Caco-2 (cell line): Measurements from ENCODE around the gene RBFA. TPM values are rescaled to one million over a fixed set of nuclear protein-coding genes. Genes with fewer than 3 reads are reported as not detected.
"Not testable (repeated sequence)": the region's sequence is repeated elsewhere in the genome, so short reads cannot be mapped to it uniquely, and the experiment has no call there.

ENCODE experiments used
- BruUV-seq: library from RNA; stranded (reverse); fragments of 400-500 nt; replicated peaks from 2 replicates; lab custom pipeline; 2021; lab: Mats Ljungman, UMichigan
- CTCF ChIA-PET: fragments of 300-600 bp; sonication (Branson Sonifier 250); formaldehyde crosslinking; loops from one replicate; lab custom pipeline; 2022; ENCODE audit warnings: antibody characterized with exemption; lab: Charles Lee
- POLR2A ChIA-PET: fragments of 300-600 bp; sonication (Branson Sonifier 250); formaldehyde crosslinking; loops from one replicate; lab custom pipeline; 2022; ENCODE audit warnings: antibody characterized with exemption; lab: Charles Lee
- DNase-seq, 2 experiments: peaks; one replicate each; pipeline versions ENCODE4 v3.0.0 to v3.0.0-alpha.2; 2020 to 2022
- H3K27me3 ChIP-seq: replicated peaks from 2 replicates; pipeline ENCODE4 v1.6.0; 2011; ENCODE audit warnings: low read length; ENCODE audit not compliant: control insufficient read depth, insufficient read depth
- H3K36me3 ChIP-seq: 2 replicates; pipeline ENCODE4 v1.5.1; 2011; ENCODE audit warnings: low read length; ENCODE audit not compliant: control insufficient read depth, insufficient read depth
- H3K4me1 ChIP-seq: fragments of 250-450 bp; sonication (Bioruptor Pico); 2 replicates; pipeline ENCODE4 v1.5.1; 2020; ENCODE audit warnings: mild to moderate bottlenecking
- H3K4me3 ChIP-seq: 2 replicates; pipeline ENCODE4 v1.5.1; 2011; ENCODE audit warnings: low read depth, mild to moderate bottlenecking, control low read depth, low read length
- H3K9me3 ChIP-seq: fragments of 250-450 bp; sonication (Bioruptor Pico); 2 replicates; pipeline ENCODE4 v1.5.1; 2020; ENCODE audit warnings: mild to moderate bottlenecking, moderate library complexity
- H3K27ac Mint-ChIP-seq: one replicate; pipeline ENCODE4 v1.8.0; 2022; ENCODE audit warnings: mixed read lengths; ENCODE audit not compliant: unreplicated experiment
- H3K27me3 Mint-ChIP-seq: one replicate; pipeline ENCODE4 v1.8.0; 2022; ENCODE audit warnings: mixed read lengths; ENCODE audit not compliant: insufficient read depth, unreplicated experiment
- H3K36me3 Mint-ChIP-seq: one replicate; pipeline ENCODE4 v1.8.0; 2022; ENCODE audit warnings: mild to moderate bottlenecking, mixed read lengths; ENCODE audit not compliant: insufficient read depth, unreplicated experiment
- H3K4me1 Mint-ChIP-seq: one replicate; pipeline ENCODE4 v1.8.0; 2022; ENCODE audit warnings: low read depth, mixed read lengths; ENCODE audit not compliant: unreplicated experiment
- H3K4me3 Mint-ChIP-seq: one replicate; pipeline ENCODE4 v1.8.0; 2022; ENCODE audit warnings: mild to moderate bottlenecking, moderate library complexity, mixed read lengths; ENCODE audit not compliant: unreplicated experiment
- H3K9me3 Mint-ChIP-seq: one replicate; pipeline ENCODE4 v1.8.0; 2022; ENCODE audit warnings: mixed read lengths; ENCODE audit not compliant: unreplicated experiment
- CTCF ChIP-seq, 2 experiments: fragments of 200-600 bp in 1 of 2; IDR thresholded peaks; 1 replicate in 1 of 2; 2 replicates in 1 of 2; pipeline versions ENCODE4 v1.5.1 to v1.8.0; 2011 to 2022; ENCODE audit warnings: antibody characterized with exemption in 1 of 2, control low read depth in 1 of 2, inconsistent platforms in 1 of 2, low read depth in 1 of 2, low read length in 1 of 2, mild to moderate bottlenecking in 1 of 2, moderate library complexity in 1 of 2; ENCODE audit not compliant: insufficient read depth in 1 of 2, severe bottlenecking in 1 of 2, unreplicated experiment in 1 of 2
- intact Hi-C: fragments of 100-400 bp; cut with micrococcal nuclease; formaldehyde crosslinking; loops from one replicate; pipeline ENCODE4 v1.10.0; 2022; ENCODE audit not compliant: unreplicated experiment
- total RNA-seq: library from RNA; stranded (reverse); gene quantifications from 2 replicates; pipeline ENCODE4 v1.2.3, GENCODE V29; 2022

Gene RBFA
- total RNA-seq, 1 experiment from 2014 or later = 19.2 TPM

DNA sequence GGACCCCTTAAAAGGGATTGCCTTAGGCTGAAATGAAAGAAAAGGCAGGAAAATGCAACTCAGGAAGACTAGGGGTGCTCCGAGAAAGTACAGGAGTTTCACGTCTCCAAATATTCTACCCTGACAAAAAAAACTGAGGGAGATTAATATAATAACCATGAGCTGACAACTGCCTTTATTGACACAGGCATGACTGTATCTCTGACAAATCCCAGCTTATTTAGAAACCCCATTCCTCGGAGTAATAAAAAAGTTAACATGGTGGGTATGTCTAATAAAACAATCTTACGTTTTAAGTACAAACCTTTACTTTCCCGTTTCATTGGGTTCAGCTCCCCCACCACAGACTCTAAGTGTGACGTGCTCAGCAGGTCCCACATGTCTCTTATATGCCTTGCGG, 7.9 kb upstream of the RBFA start:
- intact Hi-C loops = no loop called here

GRCh38 chr18:80027719-80028118, 6.5 kb upstream of the RBFA start:
- CTCF ChIA-PET, H3K4me1 Mint-ChIP-seq, H3K36me3 Mint-ChIP-seq, DNase-seq, H3K9me3 ChIP-seq, H3K9me3 Mint-ChIP-seq, H3K36me3 ChIP-seq, H3K27me3 Mint-ChIP-seq, H3K4me3 ChIP-seq, intact Hi-C loops, H3K27me3 ChIP-seq, H3K4me3 Mint-ChIP-seq, BruUV-seq, H3K4me1 ChIP-seq, POLR2A ChIA-PET, H3K27ac Mint-ChIP-seq: not testable (repeated sequence)

More for the DNA sequence above, 7.9 kb upstream of the RBFA start:
- POLR2A ChIA-PET = no interaction called here
- H3K27ac Mint-ChIP-seq = no peak overlapping the region
- Histone ChIP-seq H3K4me3 (no peak overlapping the region), H3K9me3 (no peaks in the 10 kb centered on the region), H3K27me3 (no peaks in the 10 kb centered on the region), H3K36me3 (no peaks in the 10 kb centered on the region), H3K4me1 (no peaks in the 10 kb centered on the region)
- no peak overlapping the region for H3K4me3 Mint-ChIP-seq
- CTCF ChIA-PET = no interaction called here
- H3K9me3 Mint-ChIP-seq = no peaks in the 10 kb centered on the region
- no peaks in the 10 kb centered on the region for H3K4me1 Mint-ChIP-seq
- H3K27me3 Mint-ChIP-seq = no peaks in the 10 kb centered on the region
- no peak for DNase-seq
- H3K36me3 Mint-ChIP-seq = no peaks in the 10 kb centered on the region
- no TSS peak for BruUV-seq
- no peak for TF ChIP-seq CTCF (IDR thresholded peaks at IDR 0.05; ENCODE audit: insufficient read depth in 1 of 2, low read depth in 1 of 2, low read length in 1 of 2, severe bottlenecking in 1 of 2, unreplicated experiment in 1 of 2)

DNA sequence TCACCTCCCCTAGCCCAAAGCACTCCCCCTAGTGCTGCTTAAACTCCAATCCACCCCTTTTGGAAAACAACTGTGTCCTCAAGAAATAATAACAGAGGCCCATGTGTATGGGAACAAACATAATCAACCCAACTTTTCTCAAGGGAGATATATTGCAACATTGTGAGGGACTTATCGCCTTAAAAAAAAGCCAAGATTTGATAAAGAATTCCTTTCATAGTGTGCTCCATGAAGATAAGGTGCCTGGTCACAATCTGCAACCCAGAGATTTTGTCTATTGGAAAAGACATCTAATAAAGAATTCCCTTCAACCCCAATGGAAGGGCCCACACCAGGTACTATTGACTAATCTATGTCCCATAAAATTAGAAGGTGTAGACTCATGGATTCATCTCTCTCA, 4.5 kb upstream of the RBFA start:
- no TSS peak for BruUV-seq
- ChIA-PET CTCF (no interaction called here), POLR2A (no interaction called here)
- DNase-seq = no peak
- Mint-ChIP-seq H3K9me3 (no peaks in the 10 kb centered on the region), H3K4me3 (no peak overlapping the region), H3K4me1 (peaks cover 6% of the 10 kb centered on the region), H3K27ac (no peak overlapping the region), H3K27me3 (no peaks in the 10 kb centered on the region), H3K36me3 (no peaks in the 10 kb centered on the region)
- no peaks in the 10 kb centered on the region for H3K9me3 ChIP-seq
- H3K36me3 ChIP-seq = no peaks in the 10 kb centered on the region
- intact Hi-C loops = loop anchor here (5.0 to 10.0 kb wide), 3 partner anchors 78 to 352 kb away; partner anchors contain the start of genes ADNP2 and CTDP1
- H3K4me1 ChIP-seq = no peaks in the 10 kb centered on the region
- H3K4me3 ChIP-seq = no peak overlapping the region
- no peak for TF ChIP-seq CTCF (IDR thresholded peaks at IDR 0.05; ENCODE audit: insufficient read depth in 1 of 2, low read depth in 1 of 2, low read length in 1 of 2, severe bottlenecking in 1 of 2, unreplicated experiment in 1 of 2)
- H3K27me3 ChIP-seq = no peaks in the 10 kb centered on the region
